HTERT RPE-1 (cell line): ENCODE measurements around the gene HDAC10.

Source experiments
- in situ Hi-C: fragments of 300-500 bp; cut with MboI; formaldehyde crosslinking; loops from 4 replicates; pipeline ENCODE4 v1.14.3; 2020; ENCODE audit warnings: low sequenced_read_pairs

The HDAC10 gene

DNA sequence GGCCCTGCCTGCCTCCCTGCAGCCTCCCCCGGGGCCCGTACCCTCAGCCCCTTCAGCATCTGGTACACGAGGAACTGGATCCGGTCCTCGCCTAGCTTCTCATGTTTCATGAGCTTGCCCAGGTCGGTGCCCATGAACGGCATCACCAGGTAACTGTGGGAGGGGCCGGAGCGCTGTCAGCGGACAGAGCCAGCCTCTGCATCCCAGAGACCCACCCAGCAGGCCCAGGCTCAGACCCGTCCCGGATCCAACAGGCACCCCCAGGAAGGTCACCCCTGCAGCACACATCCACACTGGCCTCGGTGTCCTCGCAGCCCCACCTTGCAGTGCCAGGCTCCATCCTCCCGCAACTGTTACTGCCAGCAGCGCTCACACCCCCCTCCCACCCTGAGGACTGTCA is 6.0 kb upstream of the HDAC10 start:
- in situ Hi-C loops: no loop called here

DNA sequence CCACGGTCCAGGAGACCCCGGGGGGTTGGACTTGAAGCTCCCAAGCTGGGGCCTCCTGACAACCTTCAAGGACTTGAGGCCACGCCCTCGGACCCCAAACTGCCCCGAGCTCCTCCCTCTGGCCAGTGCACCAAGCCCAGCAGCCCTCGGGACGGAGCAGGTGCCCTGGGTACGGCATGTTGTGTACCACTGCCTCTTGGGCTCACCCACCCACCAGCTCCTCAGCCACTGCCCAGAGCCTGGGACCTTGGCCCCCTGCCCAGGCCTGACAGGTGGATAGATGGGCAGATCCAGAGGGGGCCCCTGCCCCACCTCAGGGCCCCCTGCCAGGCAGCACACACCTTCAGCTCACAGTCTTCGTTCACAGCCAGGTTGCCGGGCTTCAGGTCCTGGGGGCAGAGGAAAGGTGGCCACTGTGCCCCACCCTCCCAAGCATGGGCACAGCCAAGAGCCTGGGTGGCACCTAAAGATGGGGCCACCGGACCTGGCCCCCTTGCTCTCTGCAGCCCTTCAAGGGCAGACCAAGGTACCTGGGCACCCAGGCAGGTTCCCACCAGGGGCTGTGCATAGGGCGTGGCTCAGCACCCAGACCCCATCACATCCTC is 5.3 kb upstream of the HDAC10 start:
- in situ Hi-C loops: no loop called here

DNA sequence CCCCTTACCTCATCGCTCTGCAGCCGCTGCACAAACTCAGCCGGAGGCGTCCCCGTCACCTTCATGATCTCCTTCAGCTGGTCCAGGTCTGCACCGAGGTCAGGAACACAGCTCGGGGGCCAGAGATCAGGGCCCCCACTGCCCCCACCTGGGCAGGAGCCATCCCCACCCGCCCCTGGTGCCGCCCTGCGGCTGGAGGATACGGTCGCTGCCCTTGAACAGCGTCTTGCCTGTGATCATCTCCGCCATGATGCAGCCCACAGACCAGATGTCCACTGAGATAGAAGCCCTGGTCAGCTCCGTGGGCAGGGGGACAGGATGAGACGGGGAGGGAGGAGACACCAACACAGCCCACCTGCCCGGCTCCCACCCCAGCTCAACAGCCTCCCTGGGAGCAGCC is 4.5 kb upstream of the HDAC10 start:
- in situ Hi-C loops: no loop called here

DNA sequence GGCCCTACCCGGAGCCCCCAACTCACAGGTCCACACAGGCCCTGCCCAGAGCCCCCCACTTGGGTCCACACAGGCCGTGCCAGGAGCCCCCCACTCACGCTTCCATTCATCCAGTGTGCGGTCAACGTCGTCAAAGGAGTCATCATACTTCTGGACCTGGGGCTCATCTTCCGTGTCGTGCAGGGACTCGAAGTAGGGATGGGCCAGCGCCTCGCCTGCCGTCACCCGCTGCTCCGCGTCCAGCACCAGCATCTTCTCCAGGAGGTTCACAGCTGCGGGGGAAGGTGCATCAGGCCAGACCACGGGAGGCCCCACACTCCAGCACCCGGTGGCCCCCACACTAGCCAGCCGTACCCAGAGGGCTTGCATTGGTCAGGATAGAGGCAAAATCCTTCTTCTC is 4.0 kb upstream of the HDAC10 start:
- in situ Hi-C loops: no loop called here

DNA sequence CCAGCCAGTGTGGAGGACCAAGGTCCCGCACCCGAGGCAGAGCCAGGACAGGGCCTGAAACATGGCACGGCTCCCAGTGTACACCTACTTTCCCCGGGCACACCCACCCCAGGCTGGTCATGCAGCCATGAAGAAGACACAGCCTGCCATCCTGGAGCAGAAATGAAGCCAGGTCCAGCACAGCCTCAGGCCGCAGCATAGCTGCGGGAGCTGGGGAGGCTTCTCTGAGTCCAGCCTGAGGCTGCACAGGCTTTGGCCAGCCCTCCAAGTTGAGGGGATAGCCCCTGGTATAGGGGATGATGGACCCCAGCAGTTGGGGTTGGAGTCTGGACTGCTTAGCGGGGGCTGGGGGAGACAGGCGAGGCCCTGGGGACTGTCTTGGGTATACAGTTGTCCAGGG is 2.9 kb upstream of the HDAC10 start:
- in situ Hi-C loops: no loop called here

DNA sequence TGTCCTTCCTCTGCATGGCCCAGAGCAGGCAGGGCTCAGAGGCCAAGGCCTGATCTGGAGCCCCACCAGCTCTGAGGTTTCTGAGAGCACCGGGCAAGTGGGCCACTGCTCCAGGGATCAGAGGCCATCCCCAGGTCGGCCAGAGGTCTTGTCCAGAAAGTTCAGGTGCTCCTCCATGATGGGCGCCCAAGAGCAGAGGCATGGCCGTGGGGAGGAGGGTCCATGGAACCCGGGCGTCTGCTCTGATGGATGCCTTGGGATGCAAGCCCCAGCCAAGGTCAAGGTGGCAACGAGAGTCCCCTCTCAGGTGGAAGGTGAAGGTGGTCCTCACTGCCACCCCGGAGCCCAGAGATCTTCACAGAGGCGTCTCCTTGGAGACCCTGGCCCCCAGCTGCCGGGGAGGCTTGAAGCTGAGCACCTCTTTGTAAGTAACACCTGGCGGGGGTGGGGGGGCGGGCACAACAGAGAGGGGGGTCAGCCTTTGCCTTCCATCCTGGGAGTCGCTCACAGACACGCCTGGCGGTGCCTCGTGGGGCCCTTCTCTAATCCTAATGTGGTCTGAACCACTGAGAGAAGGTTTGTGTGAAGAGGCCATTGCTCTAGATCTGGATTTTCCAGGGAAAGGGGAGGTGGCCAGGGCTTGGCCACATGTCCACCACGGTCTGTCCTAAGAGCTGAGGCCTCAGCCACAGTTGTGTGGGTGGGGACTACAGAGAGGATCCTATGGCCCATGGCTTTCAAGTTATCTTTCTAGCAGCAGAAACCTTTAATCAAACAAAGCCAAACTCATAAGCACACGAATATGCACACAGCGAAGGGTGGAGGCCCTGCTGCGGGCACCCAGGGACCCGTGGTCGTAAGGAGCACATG is 2.2 kb upstream of the HDAC10 start:
- in situ Hi-C loops: no loop called here

DNA sequence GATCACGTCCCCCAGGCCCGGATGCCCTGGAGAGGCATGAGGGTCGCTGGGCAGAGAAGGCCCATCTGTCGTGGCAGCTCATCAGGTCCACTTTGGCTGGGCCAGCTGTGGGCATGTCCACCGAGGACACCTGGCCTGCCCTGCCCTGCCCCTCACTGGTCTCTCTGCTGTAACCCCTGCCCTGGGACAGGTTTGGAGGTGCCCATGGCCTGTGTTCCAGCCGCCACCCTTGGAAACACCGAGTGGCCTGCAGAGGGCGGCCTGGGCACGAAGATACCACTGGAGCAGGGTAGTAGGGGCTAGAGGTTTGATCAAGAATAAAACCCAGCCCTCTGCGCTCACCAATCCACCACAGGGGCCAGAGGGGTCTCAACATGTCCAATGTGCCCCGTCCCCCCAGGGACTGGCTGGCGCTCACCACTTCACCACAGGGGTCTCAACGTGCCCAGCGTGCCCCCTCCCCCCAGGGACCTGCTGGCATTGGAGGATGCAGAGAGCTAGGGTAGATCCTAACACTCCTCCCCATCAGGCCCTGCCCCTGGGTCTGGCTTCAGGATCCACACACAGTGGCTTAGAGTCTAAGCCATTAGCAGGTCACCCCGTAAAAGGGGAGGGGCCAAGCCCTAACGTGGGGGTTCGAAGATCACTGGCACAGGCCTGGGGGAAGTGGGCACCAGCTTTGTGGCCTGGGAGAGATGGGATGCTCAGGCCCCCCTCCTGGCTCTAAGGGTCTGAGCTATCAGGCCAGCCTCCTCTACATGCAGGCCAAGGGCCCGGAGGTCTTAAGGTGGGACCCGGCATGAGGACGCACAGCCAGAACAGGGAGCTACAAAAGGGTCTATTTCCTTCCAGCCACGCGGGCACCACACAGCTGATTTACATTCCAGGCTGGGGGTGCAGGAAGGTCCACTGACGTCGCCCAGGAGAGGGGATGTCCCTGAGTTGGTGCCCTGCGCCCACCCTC is 1.3 kb upstream of the HDAC10 start:
- in situ Hi-C loops: no loop called here

DNA sequence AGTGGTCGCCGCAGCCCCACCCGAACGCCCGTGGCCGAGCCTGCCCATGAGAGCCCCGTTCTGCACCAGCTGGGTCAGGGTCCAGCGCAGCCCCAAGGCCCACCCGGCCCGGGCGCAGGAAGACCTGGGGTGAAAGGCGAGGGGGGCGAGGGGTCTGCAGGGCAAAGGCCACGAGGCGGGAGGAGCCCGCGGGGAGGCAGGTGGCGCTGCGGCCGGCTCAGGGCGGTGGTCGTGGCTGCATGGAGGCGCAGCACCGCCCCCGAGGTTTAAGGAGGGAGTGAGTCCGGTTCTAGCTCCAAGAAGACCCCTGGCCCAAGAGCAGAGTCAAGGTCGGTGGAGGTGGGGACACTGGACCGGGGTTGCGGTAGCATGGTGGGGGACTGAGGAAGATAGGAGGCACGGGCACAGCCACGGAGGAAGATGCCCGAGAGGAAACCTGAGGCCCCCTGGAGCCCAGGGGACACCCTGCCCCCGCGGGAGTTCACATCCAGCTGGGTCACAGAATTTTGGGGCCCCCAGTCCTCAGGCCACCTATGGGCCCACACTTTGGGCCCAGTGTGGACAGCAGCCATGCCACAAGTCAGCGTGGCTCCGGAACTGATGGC is 514 bp upstream of the HDAC10 start:
- in situ Hi-C loops: no loop called here

DNA sequence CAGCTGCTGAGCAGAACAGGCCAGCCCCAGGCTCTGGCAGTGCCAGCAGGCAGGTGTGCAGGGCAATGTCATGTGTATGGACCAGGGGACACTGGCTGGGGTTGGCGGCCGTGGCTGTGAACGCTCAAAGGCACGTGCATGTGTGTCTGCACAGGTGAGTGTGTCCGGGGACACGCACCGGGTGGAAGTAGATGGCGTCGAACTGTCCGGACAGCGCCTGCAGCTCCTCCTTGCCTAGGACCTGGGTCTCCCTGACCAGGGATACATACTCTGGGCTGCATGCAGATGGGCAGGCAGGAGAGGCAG is 863 bp downstream of the HDAC10 start:
- in situ Hi-C loops: no loop called here

DNA sequence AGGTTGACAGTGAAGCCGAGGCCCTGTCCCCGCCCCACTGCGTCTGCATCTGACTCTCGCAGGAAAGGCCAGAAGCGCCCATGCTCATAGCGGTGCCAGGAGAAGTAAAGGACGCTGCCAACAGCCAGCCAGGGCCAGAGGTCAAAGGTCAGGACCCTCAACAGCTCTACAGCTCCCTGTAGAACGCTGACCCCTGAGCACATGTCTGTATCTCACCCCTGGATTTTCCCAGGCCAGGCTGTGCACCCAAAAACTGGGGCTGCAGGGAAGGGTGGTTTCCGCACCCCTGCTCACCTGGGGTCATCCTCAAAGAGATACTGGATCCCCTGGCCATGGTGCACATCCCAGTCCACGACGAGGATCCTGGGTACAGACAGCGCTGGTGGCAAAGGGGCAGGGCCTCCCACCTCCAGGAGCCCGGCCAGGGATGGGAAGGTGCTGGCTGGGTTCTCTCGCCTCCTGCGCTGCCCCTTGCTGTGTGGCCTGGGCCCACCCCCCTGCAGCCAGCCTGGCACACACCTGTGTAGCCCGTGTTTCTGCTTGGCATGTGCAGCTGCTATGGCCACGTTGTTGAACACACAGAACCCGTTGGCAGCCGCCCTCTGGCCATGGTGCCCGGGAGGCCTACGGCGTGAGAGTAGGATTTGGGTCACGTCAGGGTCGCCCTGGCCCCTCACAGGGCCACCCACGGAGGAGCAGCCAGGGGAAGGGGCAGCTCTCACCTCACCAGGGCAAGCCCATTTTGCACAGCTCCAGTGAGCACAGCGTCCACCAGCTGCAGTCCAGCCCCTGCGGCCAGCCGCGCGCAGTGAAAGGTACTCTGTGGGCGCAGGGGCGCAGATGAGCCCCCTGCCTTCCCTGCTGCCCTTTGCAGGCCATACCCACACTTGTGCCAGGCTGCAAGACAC is 1.5 kb downstream of the HDAC10 start:
- in situ Hi-C loops: no loop called here

DNA sequence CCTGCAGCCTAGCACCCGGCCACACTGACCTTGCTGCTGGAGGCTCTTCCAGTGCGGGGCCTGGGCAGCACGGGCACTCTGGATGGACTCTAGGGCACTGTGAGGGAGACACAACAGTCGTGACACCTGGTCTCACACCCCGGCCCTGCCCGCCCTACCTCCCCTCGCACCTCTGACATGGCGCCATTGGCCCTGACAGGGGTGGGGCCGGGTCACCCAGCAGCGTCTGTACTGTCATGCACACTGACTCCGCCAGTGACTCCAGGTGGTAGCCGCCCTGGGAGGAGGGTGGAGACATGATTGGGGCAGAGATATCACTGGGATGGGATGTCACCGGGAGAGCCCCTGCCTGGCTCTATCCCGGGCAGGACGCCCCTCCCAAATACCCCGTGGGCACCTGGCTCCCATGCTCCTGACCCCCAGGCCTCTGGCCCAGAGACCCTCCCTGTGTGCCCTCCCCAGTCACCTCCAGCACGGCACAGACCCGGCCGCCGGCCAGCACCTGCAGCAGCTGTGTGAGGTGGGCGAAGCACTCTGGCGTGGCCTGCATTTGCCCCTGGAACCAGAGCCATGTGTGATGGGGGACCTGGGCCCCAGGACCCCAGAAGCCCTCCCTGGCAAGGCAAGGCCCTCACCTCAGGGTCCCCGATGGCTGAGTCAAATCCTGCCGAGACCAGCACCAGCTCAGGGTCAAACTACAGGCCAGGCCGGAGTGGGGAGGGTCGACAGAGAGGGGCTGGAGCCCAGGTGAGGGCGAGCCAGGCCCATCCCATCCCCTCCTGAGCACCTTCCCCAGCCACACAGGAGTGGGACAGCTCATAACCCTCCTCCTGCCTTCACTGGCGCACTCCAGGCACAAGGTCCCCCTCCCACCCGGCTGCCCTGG is 2.6 kb downstream of the HDAC10 start:
- in situ Hi-C loops: no loop called here

DNA sequence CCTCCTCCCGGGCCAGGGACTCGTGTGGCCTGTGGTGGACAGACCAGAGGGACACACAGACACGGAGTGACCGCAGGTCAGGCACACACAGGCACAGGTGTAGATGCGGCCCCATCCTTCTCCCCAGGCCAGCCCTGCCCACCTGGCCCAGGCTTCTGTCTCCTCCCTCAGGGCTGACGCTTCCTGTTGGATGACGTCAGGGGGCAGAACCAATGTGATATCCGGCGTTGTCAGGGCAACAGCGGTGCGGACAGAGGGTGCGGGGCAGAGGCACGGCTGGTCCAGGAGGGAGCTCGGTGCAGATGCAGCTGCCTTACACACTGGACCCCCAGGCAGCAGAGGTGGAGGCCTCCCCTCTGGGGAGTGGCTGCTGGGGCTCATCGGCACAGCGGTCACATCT is 3.3 kb downstream of the HDAC10 start:
- in situ Hi-C loops: no loop called here

DNA sequence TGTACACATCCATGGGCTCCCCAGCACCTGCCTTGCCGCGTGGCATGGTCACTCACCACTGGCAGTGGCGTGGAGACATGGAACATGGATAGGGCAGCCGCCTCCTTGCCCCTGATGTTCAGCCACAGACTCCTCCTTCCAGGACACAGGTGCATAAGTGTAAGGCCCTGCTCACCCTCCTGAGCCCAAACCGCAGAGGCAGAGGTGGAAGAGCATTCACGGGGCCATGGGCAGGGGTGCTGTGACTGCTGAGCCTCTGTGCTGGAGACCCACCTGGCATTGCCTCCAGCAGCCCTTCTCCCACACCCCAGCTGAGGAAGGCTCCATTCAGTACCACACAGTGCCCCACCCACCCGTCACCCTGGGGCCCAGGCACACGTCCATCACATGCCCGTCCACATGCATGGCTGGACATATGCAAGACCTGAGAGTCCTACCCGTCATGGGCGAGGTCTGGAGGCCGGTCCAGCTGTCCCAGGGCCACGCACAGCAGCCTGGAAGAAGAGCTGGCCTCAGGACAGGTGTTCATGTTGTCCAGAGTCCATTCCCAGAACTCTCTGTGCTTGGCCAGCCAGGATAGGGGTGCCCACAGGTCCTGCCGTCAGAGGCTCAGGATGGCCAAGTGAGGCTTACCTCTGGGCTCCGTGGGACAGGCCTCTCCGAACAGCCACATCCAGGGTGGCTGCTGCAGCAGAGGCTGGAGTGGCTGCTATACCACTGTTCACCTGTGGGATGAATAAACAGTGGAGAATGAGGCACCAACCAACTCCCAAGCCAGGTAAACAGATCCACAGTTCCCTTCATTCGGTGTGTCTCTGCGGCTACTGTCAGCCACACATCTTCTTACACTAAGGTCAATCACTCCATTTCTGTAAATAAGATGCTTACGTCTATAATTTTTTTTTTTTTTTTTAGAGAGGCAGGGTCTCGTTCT is 4.6 kb downstream of the HDAC10 start:
- in situ Hi-C loops: no loop called here

DNA sequence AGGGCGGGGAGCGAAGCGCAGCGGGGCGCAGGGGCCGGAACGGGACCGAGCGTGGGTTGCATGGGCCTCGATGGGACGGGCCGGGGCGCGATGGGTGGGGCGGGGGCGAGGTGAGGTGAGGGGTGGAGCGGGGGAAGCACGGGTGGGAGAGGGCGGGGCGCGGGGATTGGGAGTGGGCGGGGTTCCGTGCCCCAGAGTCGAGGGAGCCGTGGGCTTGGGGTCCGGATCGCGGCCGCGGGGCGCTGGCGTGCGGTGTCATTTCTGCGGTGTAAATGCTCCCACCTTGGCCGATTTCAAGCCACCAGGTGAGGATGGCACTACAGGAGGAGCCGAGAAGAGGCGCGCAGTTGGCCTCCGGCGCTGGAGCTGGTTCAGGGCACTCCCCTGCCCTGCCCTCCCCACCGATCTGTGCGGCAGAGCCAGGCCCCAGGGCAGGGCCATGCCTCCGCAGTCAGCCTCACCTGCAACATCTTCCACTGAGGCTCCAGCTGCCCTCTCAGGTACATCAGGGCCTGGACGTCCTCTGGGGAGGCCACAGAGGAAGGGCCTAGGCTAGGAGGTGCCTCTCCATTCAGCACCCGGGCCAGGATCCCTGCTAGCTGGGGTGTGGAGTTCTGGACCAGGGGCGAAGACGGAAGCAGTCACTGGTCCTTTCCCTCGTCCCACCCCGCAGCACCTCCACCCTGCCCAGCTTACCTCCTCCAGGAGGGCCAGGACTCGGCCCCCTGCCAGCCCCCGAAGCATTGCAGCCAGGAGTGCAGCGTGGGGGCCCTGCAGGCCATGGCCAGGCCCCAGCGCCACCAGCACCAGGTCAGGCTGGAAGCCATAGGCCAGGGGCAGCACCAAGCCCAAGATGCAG is 5.6 kb downstream of the HDAC10 start:
- in situ Hi-C loops: no loop called here

DNA sequence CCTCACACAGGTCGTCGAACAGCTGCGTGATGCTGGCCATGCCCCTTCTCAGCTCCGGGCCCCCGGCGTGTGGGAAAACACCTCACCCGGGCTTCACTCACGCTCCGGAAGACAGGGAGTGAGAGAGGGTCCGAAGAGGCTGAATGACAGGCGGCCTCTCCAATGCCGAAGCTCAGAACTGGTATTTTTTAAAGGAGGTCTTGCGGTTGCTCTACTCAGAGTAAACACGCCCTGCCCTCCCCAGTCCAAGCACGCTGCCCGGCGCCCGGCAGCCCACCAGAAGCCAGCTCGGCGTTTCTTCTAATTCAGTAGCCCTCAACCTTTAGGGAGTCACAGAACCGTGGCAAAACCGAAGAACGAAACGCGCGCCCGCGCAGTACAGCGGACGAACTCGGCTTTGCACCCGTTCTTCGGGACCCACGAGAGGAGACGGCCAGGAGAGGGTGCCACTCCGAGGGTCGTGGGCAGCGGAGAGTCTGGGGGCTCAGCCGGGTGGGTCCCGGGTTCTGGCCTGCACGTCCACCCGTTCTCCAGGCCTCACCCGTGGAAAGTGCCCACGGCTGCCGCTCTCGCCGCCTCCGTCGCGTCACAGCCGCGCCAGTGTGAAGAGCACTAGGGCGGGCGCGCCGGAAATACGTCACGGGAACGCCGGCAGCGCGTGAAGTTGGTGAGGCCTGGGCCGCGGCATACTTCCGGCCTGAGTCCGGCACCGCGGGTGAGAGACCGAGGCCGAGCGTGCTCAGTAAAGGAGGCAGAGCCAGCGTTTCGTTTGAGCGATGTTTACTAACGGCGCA is 6.4 kb downstream of the HDAC10 start, which contains the start of gene TUBGCP6:
Gene TUBGCP6 (minus strand): TSS at position 604 of the 794 bp plus-strand sequence. CDS start 564 bp downstream, at position 40.
- in situ Hi-C loops: no loop called here

DNA sequence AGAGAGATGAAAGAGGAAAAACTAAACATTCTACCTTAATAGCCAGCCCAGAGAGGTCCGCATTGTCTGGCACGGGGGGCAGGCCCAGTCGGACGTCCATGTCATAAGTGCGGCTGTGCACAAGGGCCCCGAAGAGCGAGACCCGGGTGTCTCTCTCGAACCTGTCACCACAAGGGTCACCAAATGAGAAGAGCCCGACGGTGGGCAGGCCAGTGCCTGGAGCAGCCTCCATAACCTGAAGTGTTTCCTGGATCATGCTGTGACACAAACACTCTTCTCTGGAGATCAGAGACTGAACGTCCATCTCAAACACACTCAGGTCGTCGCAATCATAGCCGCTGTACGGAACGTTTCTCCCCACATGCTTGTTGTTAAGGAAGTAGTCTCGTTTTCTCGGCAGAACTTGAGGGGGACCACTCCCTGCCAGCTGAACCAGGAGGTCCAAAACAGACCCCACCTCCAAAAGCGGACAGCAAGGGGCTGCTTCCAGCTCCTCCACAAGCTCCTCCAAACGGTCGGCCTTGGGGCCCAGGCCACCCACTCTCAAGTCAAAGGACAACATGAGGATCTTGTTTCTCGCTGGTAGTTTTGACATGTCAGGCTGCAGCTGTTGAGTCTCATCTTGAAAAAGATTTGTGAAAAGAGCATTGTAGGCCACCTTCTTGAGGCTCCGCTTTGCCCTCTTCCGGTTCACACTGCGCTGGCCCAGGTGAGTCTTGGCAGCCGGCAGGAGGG is 7.2 kb downstream of the HDAC10 start:
- in situ Hi-C loops: no loop called here
